OCI-LY3 (cell line): ENCODE results near the gene RTP1.

ENCODE experiments used
- CTCF ChIP-seq: fragments of 200-600, 300-600 bp; sonication (generic); IDR thresholded peaks from 2 replicates; pipeline ENCODE4 v1.5.1; 2014; ENCODE audit warnings: antibody characterized with exemption, low read length, low read depth
- EZH2phosphoT487 ChIP-seq: fragments of 200-600 bp; shearing (Covaris generic); IDR thresholded peaks from 2 replicates; pipeline ENCODE4 v1.6.1; 2018; ENCODE audit warnings: antibody characterized with exemption, mixed run types, low read depth

GRCh38 chr3:187172929-187173328 is 24.4 kb upstream of the RTP1 start:
- TF ChIP-seq CTCF, result no peak
- no peak for TF ChIP-seq EZH2phosphoT487
